A549 (cell line): ENCODE results near the gene OTOP3.

Experiments
- CTCF ChIP-seq: fragments of >200 bp; sonication (Bioruptor Twin); formaldehyde crosslinking; IDR thresholded peaks from 3 replicates; pipeline ENCODE4 v1.5.1; 2016
- EP300 ChIP-seq, 2 experiments: fragments of >200 bp; sonication (Bioruptor Twin); formaldehyde crosslinking; IDR thresholded peaks; 2 replicates in 1 of 2; 3 replicates in 1 of 2; pipeline ENCODE4 v1.6.1; 2016 to 2017
- JUNB ChIP-seq: fragments of >200 bp; sonication (Bioruptor Twin); formaldehyde crosslinking; IDR thresholded peaks from 2 replicates; pipeline ENCODE4 v1.6.1; 2016
- POLR2A ChIP-seq: IDR thresholded peaks from 2 replicates; pipeline ENCODE4 v1.6.1; 2012; ENCODE audit warnings: mild to moderate bottlenecking, low read length
- POLR2AphosphoS2 ChIP-seq: conservative IDR thresholded peaks from 2 replicates; pipeline ENCODE4 v1.6.1; 2012; ENCODE audit warnings: low read length, improper control_type of control experiment, inconsistent platforms
- TP53 ChIP-seq: fragments of 250-450 bp; sonication (Bioruptor Pico); IDR thresholded peaks from 2 replicates; pipeline ENCODE4 v1.5.0; 2021; ENCODE audit warnings: mild to moderate bottlenecking, moderate library complexity
- ZNF302 ChIP-seq: fragments of 250-450 bp; sonication (Bioruptor Pico); IDR thresholded peaks from 2 replicates; pipeline ENCODE4 v1.9.0; 2021; ENCODE audit warnings: inconsistent platforms, mild to moderate bottlenecking, moderate library complexity

- TF ChIP-seq CTCF (no peak), ZNF302 (CRISPR knock-in tag) (no peak), TP53 (no peak), EP300 (IDR thresholded peaks at IDR 0.05) (no peak), JUNB (no peak), POLR2A (no peak), POLR2AphosphoS2 (no peak)
Measured at GRCh38 chr17:74962622-74963394, 27.1 kb downstream of the OTOP3 start.
